Measurements from ENCODE around the gene CKAP5.
"Not testable (repeated sequence)": the region's sequence is repeated elsewhere in the genome, so short reads cannot be mapped to it uniquely, and the experiment has no call there.

The CKAP5 gene

DNA sequence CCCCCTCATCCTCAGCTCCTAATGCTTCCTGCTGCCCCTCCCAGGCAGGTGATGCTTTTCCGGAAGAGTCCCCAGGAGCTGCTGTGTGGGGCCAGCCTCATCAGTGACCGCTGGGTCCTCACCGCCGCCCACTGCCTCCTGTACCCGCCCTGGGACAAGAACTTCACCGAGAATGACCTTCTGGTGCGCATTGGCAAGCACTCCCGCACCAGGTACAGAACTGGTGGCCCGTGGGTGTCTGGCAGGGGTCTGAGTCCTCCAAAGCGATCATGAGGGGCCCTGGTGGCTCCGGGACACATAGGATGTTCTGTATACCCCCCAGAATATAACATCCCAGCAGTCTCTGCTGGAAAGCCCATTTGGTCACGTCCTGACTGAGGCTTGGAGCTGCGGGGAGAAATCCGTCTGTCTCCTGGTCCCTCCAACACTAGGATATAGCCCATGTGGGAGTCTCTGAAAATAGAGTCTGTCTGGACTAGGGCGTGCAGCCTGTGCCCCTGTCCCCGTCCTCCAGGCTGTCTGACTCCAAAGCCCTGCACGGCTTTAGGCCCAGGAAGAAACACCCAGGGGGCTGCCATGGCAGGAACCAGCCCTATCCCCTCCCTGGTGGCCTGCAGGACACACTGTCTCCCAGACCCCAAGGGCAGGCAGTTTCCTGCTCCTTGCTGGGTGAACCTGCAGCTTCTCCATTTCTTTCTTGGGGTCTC lies 118.0 kb downstream of the CKAP5 start:
- no peak for DNase-seq (ENCODE audit: low read depth in 1 of 2, low spot score in 1 of 2)

DNA sequence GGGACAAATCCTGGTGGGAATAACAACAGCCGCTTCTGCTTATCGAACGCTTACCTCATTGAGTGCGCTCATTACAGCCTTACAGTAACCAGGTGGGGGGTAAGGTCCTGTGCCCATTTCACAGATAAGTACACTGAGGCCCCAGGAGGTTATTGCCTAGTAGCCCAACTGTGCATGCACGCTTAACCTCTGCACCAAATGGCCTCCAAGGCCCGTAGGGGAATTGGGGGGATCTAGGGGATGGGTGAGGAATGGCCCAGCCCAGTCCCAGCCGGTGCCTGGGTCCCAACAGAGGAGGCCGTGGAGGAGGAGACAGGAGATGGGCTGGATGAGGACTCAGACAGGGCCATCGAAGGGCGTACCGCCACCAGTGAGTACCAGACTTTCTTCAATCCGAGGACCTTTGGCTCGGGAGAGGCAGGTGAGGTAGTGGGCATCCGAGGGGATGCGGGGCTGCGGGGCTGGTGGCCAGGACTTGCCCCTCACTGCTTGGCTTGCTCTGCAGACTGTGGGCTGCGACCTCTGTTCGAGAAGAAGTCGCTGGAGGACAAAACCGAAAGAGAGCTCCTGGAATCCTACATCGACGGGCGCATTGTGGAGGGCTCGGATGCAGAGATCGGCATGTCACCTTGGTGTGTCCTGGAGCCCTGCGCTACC lies 119.7 kb downstream of the CKAP5 start:
- DNase-seq (ENCODE audit: low read depth in 1 of 2, low spot score in 1 of 2), result no peak

DNA sequence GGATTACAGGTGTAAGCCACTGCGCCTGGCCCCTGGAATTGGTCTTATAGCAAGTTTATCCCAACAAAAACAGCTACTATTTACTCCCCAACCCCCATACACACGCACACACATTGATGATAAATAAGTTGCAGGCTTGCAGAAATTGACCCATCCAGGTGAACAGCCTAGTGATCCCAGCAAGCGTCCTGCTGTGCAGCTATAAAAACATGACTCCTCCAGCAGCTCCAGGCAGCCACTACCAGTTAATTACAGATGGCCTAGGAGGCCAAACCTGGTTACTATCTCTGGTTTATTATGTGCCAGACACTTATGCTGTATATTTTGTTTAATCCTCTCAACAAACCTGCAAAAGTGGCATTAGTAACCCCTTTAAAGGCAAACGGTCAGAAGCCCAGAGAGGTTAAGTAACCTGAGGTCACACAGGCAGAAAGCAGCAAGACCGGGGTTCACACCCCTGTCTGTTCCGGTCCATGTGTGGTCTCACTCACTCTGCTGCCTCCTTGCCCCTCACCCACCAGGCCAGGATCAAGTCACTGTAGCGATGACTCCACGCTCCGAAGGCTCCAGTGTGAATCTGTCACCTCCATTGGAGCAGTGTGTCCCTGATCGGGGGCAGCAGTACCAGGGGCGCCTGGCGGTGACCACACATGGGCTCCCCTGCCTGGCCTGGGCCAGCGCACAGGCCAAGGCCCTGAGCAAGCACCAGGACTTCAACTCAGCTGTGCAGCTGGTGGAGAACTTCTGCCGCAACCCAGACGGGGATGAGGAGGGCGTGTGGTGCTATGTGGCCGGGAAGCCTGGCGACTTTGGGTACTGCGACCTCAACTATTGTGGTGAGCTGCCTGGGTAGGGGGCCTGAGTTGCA lies 120.5 kb downstream of the CKAP5 start:
- no peak for DNase-seq (ENCODE audit: low read depth in 1 of 2, low spot score in 1 of 2)

DNA sequence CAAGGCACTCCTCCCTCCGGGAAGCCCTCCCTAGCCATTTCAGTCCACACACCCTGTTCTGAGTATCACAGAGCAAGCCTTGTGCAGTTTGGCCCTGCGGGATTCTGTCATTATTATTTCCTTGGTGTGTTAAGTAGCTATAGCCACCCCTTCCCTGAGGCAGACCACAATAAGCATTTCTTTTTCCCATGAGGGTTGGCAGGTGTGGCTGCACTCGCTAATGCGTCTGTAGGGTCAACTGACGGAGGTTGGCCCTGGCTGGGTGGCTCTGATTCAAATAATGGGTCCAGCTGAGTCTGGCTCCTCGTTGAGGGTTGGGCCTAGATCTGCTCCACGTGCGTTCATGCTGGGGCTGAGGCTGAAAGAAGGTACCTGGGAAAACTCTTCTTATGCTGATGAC lies 122.0 kb downstream of the CKAP5 start:
- no peak for DNase-seq (ENCODE audit: low read depth in 1 of 2, low spot score in 1 of 2)

DNA sequence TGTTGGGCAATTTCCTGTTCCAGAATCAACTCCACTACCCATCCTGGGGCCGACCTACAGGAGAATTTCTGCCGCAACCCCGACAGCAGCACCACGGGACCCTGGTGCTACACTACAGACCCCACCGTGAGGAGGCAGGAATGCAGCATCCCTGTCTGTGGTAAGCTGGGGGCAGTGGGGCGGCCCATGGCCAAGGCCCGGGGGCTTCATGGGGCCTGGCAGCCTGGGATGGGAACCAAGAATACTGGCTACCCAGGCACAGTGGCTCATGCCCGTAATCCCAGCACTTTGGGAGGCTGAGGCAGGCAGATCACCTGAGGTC lies 122.8 kb downstream of the CKAP5 start:
- no peak for DNase-seq (ENCODE audit: low read depth in 1 of 2, low spot score in 1 of 2)

DNA sequence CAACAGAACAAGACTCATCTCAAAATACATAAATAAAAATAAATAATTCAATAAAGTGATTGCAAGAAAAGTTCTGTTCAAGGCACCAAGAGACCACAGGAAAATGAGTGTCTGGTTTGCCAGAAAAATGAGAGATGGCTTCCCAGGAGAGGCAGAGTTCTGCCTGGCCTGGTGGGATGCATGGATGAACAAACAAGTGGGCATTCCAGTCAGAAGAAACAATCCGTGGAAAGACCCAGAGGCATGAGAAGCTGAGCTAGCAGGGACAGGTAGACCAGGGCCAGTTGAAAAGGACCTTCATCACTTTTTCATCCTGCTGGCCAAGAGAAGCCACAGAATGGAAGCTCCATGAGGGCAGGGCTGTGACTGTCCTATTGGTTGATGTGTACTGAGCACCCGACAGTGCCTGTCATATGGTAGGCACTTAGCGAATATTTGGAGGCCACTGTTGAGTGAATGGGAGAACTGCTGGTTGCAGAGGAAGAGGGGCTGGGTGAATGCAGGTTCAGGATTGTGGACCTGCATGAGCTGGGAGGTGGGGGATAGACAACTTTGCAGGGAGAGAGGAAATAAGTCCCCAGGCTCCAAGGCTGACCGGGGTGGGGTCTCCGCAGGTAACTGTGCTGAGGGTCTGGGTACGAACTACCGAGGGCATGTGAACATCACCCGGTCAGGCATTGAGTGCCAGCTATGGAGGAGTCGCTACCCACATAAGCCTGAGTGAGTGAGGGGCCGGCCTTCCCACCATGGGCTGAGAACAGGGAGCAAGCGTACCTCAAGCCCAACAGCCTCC lies 123.3 kb downstream of the CKAP5 start:
- no peak for DNase-seq (ENCODE audit: low read depth in 1 of 2, low spot score in 1 of 2)

DNA sequence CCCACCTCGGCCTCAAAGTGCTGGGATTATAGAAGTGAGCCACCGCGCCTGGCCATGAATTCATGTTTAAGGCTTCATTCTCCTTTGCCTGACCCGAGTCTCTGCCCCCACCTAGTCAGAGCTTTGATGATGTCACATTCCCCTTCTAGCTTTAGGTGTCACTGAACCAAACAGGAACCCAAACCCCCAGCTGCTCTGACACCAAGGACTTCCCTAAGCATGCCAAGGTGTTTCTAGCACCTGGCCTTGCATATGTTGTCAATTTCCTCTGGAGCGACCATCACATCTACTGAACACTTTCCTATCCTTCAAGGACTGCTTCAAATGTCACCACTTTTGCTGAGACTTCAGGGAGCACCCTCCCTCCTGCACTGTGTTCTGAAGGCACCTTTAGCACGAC lies 124.8 kb downstream of the CKAP5 start:
- no peak for DNase-seq (ENCODE audit: low read depth in 1 of 2, low spot score in 1 of 2)

DNA sequence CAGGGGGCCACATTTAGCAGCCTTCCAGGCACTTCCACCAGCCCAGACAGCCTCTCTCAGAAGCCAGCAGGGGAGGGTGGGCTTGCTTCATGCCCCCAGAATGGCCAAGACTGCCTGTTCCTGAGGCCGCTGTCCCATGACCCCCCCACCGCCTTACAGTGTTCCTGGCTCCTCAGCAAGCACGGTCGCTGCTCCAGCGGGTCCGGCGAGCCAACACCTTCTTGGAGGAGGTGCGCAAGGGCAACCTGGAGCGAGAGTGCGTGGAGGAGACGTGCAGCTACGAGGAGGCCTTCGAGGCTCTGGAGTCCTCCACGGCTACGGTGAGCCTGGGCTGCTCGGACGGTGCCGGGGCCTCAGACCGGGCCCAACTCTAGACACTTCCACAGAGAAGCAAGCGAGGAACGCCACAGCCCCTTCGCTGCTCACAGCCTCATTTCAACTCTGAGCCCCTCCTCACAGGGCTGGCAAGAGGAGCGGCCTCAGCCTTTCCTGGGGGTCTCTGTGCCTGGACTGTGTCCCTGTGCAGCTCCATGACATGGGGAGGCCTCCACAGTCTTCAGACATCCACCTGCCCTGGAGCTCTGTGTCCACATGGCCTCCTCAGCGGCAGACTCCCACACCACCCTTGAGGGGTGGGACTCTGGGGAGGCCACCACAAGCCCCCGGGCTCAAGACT lies 126.4 kb downstream of the CKAP5 start:
- DNase-seq (ENCODE audit: low read depth in 1 of 2, low spot score in 1 of 2), result no peak

DNA sequence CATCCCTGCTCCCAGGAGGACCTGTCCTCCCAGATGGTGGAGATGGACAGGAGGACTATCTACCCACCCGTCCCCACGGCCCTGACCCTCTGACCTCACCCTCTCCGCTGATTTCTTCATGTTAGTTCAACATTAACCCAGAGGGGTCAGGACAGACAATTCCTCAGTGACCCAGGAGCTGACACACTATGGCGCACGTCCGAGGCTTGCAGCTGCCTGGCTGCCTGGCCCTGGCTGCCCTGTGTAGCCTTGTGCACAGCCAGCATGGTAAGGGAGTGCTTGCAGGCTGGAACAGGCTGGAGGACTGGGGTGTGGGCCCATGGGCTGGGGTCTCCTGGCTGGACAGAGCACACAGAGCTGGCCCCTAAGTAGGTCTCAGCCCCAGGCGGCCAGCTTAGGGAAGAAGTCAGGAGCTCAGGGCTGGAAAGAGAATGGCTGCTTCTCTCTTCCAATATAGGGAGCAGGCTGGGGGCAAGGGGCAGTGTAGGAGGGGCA lies 127.0 kb downstream of the CKAP5 start, which contains the start of gene F2:
Gene F2 (plus strand): TSS at position 166 of the 495 bp plus-strand sequence. CDS start 23 bp downstream, at position 189.
- no peak for DNase-seq (ENCODE audit: low read depth in 1 of 2, low spot score in 1 of 2)

DNA sequence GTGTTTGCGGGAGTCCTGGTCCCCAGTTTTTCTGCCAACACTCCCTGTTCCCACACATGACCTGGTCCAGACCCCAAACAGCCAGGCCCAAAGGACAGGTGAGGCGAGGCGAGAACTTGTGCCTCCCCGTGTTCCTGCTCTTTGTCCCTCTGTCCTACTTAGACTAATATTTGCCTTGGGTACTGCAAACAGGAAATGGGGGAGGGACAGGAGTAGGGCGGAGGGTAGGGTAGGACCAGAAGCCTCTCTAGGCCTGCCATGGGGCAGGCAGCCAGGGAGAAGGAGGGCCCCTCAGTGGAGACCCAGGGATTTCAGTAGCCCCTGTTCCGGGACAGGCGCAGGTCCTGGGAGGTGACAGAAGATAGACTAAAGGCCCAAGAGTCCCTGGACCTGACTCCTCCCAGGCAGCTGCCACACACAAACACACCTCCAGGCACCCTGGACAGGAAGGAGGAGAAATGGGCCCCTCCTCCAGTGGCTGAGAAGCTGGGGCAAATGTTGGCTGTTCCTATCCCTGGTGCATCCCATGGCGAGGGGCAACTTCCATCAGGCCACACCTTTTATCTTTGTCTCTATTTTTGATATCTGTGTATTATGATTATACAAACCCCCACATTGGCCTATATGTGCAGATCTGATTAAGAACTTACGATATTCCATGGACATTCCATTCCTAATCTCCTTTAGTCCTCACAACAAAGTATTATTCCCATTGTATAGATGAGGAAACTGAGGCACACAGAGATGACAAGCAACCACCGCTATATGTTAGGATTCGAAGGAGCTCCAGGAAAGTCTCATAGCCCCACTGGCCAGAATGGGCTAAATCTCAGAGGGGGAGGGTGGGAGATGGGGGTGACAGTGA lies 127.7 kb downstream of the CKAP5 start:
- DNase-seq (ENCODE audit: low read depth in 1 of 2, low spot score in 1 of 2), result no peak

DNA sequence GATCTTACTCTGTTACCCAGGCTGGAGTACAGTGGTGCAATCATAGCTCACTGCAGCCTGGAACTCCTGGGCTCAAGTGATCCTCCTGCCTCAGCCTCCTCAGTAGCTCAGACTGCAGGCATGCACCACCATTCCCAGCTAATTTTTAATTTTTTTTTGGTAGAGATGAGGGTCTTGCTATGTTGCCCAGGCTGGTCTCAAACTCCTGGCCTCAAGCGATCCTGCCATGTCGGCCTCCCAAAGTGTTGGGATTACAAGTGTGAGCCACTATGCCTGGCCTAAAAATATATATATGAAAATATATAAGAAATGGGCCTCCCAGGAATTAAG lies 128.3 kb downstream of the CKAP5 start:
- not testable (repeated sequence) for DNase-seq (ENCODE audit: low read depth in 1 of 2, low spot score in 1 of 2)

DNA sequence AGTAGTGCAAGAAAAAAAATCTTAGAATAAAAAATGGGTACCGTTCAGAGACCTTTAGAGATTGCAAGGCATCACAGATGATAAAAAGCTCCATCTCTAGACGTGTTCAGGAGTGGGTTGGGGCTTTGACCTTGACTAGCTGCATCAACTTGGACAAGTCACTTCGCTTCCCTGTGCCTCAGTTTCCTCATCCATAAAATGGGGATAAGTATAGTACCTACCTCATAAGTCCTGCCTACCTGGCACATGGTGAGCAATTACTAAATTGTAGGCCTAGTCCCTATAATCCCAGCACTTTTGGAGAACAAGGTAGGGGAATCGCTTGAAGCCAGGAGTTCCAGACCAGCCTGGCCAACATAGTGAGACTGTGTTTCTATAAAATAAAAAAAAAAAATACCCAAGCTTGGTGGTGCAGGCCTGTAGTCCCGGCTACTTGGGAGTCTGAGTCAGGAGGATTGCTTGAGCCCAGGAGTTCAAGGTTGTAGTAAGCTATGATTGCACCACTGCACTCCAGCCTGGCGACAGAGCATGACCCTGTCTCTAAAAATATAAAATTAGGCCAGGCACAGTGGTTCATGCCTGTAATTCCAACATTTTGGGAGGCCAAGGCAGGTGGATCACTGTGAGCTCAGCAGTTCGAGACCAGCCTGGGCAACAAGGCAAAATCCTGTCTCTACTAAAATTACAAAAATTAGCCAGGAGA lies 133.1 kb downstream of the CKAP5 start:
- DNase-seq (ENCODE audit: low read depth in 1 of 2, low spot score in 1 of 2), result no peak

DNA sequence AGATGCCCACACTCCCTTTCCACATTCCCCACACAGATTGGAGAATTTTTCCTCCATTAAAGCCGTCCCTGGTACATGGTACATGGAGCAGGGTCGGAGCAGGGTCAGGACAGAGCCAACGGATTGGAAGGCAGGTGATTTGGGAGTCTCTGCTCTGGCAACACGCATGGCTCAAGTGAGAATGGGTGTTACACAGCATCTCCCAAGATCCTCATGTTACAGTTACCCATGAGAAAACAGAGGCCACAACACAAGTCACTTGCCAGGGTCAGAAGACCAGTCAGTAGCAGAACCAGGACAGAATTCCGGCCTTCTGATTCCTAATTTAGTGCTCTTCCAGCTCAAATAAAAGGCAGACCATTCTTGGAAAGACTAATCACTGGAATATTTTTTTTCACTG lies 134.8 kb downstream of the CKAP5 start:
- DNase-seq (ENCODE audit: low read depth in 1 of 2, low spot score in 1 of 2), result no peak

DNA sequence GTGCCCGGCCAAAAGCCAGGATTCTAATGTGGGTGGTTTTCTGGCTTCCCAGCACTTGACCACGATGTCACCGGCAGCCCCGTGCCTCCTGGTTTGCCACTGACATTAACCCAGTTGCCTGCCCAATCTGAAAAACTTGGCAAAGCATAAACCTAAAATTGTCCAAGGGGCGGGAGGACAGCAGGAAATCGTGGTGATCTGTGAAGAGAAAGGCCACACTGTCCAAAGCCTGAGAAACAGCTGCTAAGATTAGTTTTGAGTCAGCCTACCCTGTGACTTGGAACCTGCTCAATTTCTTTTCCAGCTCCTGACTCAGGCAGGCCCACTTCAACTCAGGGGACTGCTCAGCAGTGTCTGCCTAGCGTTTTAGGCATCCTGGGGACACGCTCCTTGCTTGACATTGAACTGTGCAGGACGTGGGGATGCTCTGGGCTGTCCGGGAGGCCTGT lies 135.2 kb downstream of the CKAP5 start:
- no peak for DNase-seq (ENCODE audit: low read depth in 1 of 2, low spot score in 1 of 2)

DNA sequence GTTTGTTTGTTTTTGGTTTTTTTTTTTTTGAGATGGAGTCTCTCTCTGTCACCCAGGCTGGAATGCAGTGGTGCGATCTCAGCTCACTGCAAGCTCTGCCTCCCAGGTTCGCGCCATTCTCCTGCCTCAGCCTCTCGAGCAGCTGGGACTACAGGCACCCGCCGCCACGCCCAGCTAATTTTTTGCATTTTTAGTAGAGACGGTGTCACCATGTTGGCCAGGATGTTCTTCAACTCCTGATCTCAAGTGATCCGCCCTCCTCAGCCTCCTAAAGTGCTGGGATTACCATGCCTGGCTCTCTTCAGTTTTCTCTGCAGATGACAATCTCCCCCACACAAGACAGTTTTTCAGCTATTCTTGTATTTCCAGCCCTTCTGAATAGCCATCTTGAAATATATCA lies 136.7 kb downstream of the CKAP5 start:
- DNase-seq (ENCODE audit: low read depth in 1 of 2, low spot score in 1 of 2), result not testable (repeated sequence)

DNA sequence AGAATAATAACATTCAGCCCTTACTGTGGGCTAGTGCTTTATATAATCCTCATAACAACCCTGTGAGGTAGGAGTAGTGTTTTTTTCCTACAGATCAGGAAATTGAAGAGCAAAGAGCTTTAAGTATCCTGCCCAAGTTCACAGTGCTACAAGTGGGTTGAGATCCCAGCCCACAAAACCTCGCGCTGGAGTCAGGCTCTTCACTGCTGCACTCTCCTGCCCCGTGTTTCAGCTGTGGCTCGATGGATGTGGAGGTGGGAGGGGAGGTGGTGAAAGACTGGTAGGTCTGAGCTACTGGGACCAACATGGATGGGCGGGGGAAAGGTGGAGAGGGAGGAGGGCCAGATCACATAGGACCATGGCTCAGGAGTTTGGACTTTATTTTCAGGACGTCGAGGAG lies 139.2 kb downstream of the CKAP5 start:
- DNase-seq (ENCODE audit: low read depth in 1 of 2, low spot score in 1 of 2), result no peak

DNA sequence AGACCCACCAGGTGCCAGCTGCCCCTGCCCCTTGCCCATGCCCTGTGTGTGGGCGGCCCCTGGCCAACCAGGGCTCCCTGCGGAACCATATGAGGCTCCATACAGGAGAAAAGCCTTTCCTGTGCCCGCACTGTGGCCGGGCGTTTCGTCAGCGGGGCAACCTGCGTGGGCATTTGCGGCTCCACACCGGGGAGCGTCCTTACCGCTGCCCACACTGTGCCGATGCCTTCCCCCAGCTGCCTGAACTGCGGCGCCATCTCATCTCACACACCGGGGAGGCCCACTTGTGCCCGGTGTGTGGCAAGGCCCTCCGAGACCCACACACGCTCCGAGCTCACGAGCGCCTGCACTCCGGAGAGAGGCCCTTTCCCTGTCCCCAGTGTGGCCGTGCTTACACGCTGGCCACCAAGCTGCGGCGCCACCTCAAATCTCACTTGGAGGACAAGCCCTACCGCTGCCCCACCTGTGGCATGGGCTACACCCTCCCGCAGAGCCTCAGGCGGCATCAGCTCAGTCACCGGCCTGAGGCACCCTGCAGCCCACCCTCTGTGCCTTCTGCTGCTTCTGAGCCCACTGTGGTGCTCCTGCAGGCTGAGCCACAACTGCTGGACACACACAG lies 140.9 kb downstream of the CKAP5 start:
- no peak for DNase-seq (ENCODE audit: low read depth in 1 of 2, low spot score in 1 of 2)

DNA sequence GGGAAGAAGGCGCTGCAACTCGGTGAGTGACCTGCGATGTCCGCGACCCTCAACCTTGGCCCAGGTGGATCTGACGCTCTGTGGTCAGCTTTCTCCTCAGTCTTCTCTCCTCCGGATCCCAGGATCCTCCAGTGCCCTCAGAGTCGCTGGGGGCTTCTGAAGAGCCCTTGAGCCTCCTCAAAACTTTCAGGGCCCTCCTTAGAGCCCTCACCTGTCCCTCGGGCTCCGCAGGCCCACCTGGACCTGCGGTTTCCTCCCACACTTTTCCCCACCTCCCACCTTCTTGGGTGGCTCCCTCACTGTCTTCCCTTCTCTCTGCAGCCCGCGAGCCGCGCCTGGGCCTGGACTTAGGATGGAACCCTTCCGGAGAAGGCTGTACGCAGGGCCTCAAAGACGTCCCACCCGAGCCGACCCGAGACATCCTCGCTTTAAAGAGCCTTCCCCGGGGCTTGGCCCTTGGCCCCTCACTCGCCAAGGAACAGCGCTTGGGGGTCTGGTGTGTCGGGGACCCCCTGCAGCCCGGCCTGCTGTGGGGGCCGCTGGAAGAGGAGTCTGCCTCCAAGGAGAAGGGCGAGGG lies 144.9 kb downstream of the CKAP5 start:
- no peak for DNase-seq (ENCODE audit: low read depth in 1 of 2, low spot score in 1 of 2)
